ENCODE measurements around the gene P2RY12. TPM values are rescaled to one million over a fixed set of nuclear protein-coding genes. Genes with fewer than 3 reads are reported as not detected.
"Not testable (repeated sequence)": the region's sequence is repeated elsewhere in the genome, so short reads cannot be mapped to it uniquely, and the experiment has no call there.

Gene P2RY12
- total RNA-seq, 4 donors from 2014 or later: 0.52 to 1.1 (median 0.56) TPM; not detected in 1

DNA sequence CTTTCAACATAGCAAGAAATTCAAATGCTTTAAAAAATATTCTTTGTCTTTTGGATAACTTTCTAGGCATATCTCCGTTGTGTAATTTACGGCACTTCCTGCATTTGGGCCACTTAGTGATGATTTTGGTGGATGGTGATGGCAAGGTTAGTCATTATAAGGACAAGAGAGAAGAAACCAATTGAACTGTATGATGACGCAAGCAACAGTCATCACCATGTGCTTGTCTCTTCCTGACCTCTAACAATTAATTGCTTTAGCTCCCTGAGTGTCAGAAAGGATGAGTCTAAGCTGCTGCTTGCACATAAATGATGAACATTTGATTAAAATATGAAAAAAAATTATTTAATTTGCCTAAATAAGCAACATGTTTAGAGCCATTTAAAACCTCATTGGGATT is 11.3 kb upstream of the P2RY12 start:
- Histone ChIP-seq H3K4me1 (no peaks in the 10 kb centered on the region), H3K36me3 (no peaks in the 10 kb centered on the region), H3K27ac (no peak overlapping the region), H3K9me3 (no peaks in the 10 kb centered on the region), H3K4me3 (no peak overlapping the region), H3K27me3 (no peaks in the 10 kb centered on the region)
- in situ Hi-C loops (cut with MboI; ENCODE audit: low sequenced_read_pairs in 4 of 4) (no loop called here), intact Hi-C loops (cut with DNase I; ENCODE audit: low total_unique reads) (no loop called here)
- DNase-seq (no peak), ATAC-seq (no peak)
- TF ChIP-seq, protein P1, sequence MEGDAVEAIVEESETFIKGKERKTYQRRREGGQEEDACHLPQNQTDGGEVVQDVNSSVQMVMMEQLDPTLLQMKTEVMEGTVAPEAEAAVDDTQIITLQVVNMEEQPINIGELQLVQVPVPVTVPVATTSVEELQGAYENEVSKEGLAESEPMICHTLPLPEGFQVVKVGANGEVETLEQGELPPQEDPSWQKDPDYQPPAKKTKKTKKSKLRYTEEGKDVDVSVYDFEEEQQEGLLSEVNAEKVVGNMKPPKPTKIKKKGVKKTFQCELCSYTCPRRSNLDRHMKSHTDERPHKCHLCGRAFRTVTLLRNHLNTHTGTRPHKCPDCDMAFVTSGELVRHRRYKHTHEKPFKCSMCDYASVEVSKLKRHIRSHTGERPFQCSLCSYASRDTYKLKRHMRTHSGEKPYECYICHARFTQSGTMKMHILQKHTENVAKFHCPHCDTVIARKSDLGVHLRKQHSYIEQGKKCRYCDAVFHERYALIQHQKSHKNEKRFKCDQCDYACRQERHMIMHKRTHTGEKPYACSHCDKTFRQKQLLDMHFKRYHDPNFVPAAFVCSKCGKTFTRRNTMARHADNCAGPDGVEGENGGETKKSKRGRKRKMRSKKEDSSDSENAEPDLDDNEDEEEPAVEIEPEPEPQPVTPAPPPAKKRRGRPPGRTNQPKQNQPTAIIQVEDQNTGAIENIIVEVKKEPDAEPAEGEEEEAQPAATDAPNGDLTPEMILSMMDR (IDR thresholded peaks at IDR 0.05 in 4 of 5, conservative IDR thresholded peaks at IDR 0.05 in 1 of 5): no peak
- TF ChIP-seq POLR2A (IDR thresholded peaks at IDR 0.05): no peak

DNA sequence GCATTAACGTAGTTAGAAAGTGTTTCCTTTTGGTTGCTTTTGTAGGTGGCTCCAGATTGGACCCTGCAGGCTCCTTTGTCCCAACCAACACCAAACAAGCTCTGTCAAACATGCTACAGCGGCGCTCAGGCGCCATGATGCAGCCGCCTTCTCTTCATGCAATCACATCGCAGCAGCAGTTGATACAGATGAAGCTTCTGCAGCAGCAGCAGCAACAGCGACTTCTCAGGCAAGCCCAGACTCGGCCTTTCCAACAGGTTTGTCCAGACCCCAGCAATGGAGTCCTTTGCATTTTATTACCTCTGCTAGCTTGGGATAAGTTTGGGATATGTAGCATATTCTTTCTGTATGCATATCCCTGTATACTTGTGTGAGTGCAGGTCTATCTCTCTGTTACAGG is 10.1 kb upstream of the P2RY12 start:
- Histone ChIP-seq H3K27me3 (no peaks in the 10 kb centered on the region), H3K27ac (no peak overlapping the region), H3K4me3 (no peak overlapping the region), H3K4me1 (no peaks in the 10 kb centered on the region), H3K9me3 (no peaks in the 10 kb centered on the region), H3K36me3 (no peaks in the 10 kb centered on the region)
- TF ChIP-seq POLR2A (IDR thresholded peaks at IDR 0.05): no peak
- TF ChIP-seq, protein P1 (IDR thresholded peaks at IDR 0.05 in 4 of 5, conservative IDR thresholded peaks at IDR 0.05 in 1 of 5): no peak
- in situ Hi-C loops (cut with MboI; ENCODE audit: low sequenced_read_pairs in 4 of 4): no loop called here
- ATAC-seq: no peak
- intact Hi-C loops (cut with DNase I; ENCODE audit: low total_unique reads): no loop called here
- no peak for DNase-seq

DNA sequence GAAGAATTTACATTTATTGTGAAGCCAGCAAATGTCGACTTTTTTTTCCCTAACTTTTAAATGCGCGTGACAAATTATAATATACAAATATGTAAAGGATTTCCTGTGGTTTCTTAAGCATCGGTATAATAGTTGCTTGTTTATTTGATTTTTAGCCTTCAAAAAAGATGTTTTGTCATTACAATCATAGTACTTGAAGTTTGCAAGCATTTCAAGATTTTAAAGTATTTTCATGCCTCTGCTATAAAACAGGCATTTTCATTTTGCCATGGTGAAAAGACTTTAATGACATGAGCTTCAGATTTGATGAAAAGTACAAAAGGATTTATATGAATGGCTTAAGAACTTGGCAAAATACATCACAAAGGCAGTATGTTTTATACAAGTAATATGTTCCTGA is 9.4 kb upstream of the P2RY12 start:
- intact Hi-C loops (cut with DNase I; ENCODE audit: low total_unique reads) (no loop called here), in situ Hi-C loops (cut with MboI; ENCODE audit: low sequenced_read_pairs in 4 of 4) (no loop called here)
- no peaks in the 10 kb centered on the region for H3K27me3 ChIP-seq
- H3K9me3 ChIP-seq: no peaks in the 10 kb centered on the region
- TF ChIP-seq, protein P1 (IDR thresholded peaks at IDR 0.05 in 4 of 5, conservative IDR thresholded peaks at IDR 0.05 in 1 of 5): no peak
- no peak for TF ChIP-seq POLR2A (IDR thresholded peaks at IDR 0.05)
- H3K27ac ChIP-seq: no peak overlapping the region
- H3K36me3 ChIP-seq: no peaks in the 10 kb centered on the region
- no peak for DNase-seq
- no peak for ATAC-seq
- no peaks in the 10 kb centered on the region for H3K4me1 ChIP-seq
- H3K4me3 ChIP-seq: no peak overlapping the region

GRCh38 chr3:151393146-151393830 is 8.7 kb upstream of the P2RY12 start:
- no peaks in the 10 kb centered on the region for H3K36me3 ChIP-seq
- H3K4me3 ChIP-seq: no peak overlapping the region
- no peaks in the 10 kb centered on the region for H3K9me3 ChIP-seq
- H3K27me3 ChIP-seq: no peaks in the 10 kb centered on the region
- TF ChIP-seq POLR2A (IDR thresholded peaks at IDR 0.05): no peak
- TF ChIP-seq, protein P1 (IDR thresholded peaks at IDR 0.05 in 4 of 5, conservative IDR thresholded peaks at IDR 0.05 in 1 of 5): no peak
- in situ Hi-C loops (cut with MboI; ENCODE audit: low sequenced_read_pairs in 4 of 4) (no loop called here), intact Hi-C loops (cut with DNase I; ENCODE audit: low total_unique reads) (no loop called here)
- DNase-seq: no peak
- H3K4me1 ChIP-seq: no peaks in the 10 kb centered on the region
- no peak for ATAC-seq
- H3K27ac ChIP-seq: no peak overlapping the region

DNA sequence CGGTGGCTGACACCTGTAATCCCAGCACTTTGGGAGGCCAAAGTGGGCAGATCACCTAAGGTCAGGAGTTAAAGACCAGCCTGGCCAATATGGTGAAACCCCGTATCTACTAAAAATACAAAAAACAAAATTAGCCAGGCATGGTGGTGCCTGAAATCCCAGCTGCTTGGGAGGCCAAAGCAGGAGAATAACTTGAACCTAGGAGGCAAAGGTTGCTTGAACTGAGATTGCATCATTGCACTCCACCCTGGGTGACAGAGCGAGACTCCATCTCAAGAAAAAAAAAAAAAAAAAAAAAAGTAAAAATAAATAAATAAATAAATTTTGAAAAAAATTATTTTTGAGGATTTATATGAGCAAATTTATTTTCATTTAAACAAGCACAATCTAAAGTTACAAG is 7.6 kb upstream of the P2RY12 start:
- H3K36me3 ChIP-seq; DNase-seq; H3K4me1 ChIP-seq; H3K9me3 ChIP-seq; H3K27me3 ChIP-seq; H3K4me3 ChIP-seq; intact Hi-C loops (cut with DNase I; ENCODE audit: low total_unique reads); ATAC-seq; in situ Hi-C loops (cut with MboI; ENCODE audit: low sequenced_read_pairs in 4 of 4); H3K27ac ChIP-seq: not testable (repeated sequence)
